Measurements from ENCODE around the gene HOXB3.

HOXB3 gene

GRCh38 chr17:48553190-48553547 is 36.9 kb downstream of the HOXB3 start:
- DNase-seq (ENCODE audit: low read depth), result no peak
- TF ChIP-seq CTCF (conservative IDR thresholded peaks at IDR 0.05; ENCODE audit: low read depth, low read length), result no peak
- no peak overlapping the region for H3K4me3 ChIP-seq (ENCODE audit: low read length)

GRCh38 chr17:48552466-48553189 is 37.4 kb downstream of the HOXB3 start:
- no peak for TF ChIP-seq CTCF (conservative IDR thresholded peaks at IDR 0.05; ENCODE audit: low read depth, low read length)
- DNase-seq (ENCODE audit: low read depth), result no peak
- no peak overlapping the region for H3K4me3 ChIP-seq (ENCODE audit: low read length)

- H3K4me3 ChIP-seq (ENCODE audit: low read length), result no peak overlapping the region
- DNase-seq (ENCODE audit: low read depth), result no peak
- TF ChIP-seq CTCF (conservative IDR thresholded peaks at IDR 0.05; ENCODE audit: low read depth, low read length), result no peak
Observed at GRCh38 chr17:48551596-48552465, 38.2 kb downstream of the HOXB3 start.

- TF ChIP-seq CTCF (conservative IDR thresholded peaks at IDR 0.05; ENCODE audit: low read depth, low read length), result no peak
- H3K4me3 ChIP-seq (ENCODE audit: low read length), result no peak overlapping the region
- no peak for DNase-seq (ENCODE audit: low read depth)
Observed at GRCh38 chr17:48551214-48551555, 38.9 kb downstream of the HOXB3 start.

- H3K4me3 ChIP-seq (ENCODE audit: low read length), result no peak overlapping the region
- DNase-seq (ENCODE audit: low read depth), result no peak
- TF ChIP-seq CTCF (conservative IDR thresholded peaks at IDR 0.05; ENCODE audit: low read depth, low read length), result peak; percentile 17
Observed at GRCh38 chr17:48550502-48551213, 39.4 kb downstream of the HOXB3 start.

- H3K4me3 ChIP-seq (ENCODE audit: low read length), result no peak overlapping the region
- no peak for DNase-seq (ENCODE audit: low read depth)
Observed at GRCh38 chr17:48549914-48550501, 40.0 kb downstream of the HOXB3 start.

More at GRCh38 chr17:48549914-48550501, 40.0 kb downstream of the HOXB3 start:
- no peak for TF ChIP-seq CTCF (conservative IDR thresholded peaks at IDR 0.05; ENCODE audit: low read depth, low read length)
